GM08714 (cell line): ENCODE data around the gene ZBTB24.

Experiments used
- H3K4me3 ChIP-seq: fragments of 200-500 bp; sonication (Bioruptor generic); 2 replicates; pipeline ENCODE4 v1.5.1; 2014; ENCODE audit warnings: mild to moderate bottlenecking, low read length, inconsistent platforms
- ZNF274 ChIP-seq: IDR thresholded peaks from 2 replicates; pipeline ENCODE4 v1.6.1; 2012; ENCODE audit warnings: mild to moderate bottlenecking, low read depth, low read length

ZBTB24 gene

DNA sequence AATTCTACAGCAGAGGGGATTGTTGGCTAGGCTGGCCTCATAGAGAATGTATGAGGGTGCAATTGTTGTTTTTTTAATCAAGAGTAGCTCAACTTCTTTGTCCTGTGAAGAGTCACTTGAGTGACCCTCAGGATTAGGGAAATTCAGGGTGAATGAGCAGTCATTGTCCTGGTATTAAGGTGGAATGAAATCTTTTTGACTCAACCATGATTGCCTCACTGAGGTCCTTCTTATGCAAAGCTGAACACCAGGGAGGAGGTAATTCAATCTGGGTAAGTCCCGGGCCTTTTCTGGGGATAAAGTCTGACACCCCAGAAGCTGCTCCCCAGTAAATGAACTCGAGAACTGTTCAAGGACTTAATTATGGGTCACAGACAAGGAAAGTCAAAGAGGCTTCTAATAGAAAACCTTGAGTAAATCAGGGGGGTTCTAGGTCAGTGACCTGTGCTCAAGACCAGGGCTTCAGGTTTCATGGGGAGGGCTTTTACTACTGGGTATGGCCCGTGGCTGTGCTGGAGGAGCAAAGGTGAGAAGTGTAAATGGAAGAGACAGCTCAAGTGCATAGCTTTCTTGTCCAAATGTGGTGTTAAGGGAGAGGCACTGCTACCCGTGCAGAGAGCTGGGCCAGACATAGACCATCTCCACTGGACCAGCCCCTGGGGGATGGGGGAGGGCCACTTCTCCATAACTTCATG lies 25.3 kb upstream of the ZBTB24 start:
- no peak overlapping the region for H3K4me3 ChIP-seq
- TF ChIP-seq ZNF274, result no peak

GRCh38 chr6:109507490-109508072 lies 24.6 kb upstream of the ZBTB24 start:
- H3K4me3 ChIP-seq, result no peak overlapping the region
- TF ChIP-seq ZNF274, result no peak

DNA sequence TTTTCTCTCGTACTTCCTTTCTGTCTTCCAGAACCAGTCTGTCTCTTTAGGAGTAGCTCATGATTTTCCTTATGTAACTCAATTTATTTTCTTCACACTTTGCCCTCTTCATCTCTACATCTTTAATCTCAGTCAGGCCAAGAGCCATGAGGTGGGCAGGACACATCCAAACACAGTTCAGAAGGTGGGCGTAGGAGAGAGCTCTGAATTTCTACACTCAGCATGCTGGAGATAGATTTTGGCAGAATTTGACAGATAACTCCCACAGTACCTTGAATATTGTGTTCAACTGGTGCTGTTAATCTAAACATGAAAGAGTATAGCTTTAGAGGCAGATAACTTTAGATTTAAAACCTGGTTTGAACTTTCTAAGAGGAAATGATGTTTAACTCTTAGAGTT lies 23.8 kb upstream of the ZBTB24 start:
- no peak for TF ChIP-seq ZNF274
- no peak overlapping the region for H3K4me3 ChIP-seq

GRCh38 chr6:109506314-109506713 lies 23.3 kb upstream of the ZBTB24 start:
- TF ChIP-seq ZNF274, result no peak
- no peak overlapping the region for H3K4me3 ChIP-seq

- no peak for TF ChIP-seq ZNF274
- H3K4me3 ChIP-seq, result no peak overlapping the region
These were observed 20.6 kb upstream of the ZBTB24 start for GRCh38 chr6:109503327-109504224.

- H3K4me3 ChIP-seq, result no peak overlapping the region
- no peak for TF ChIP-seq ZNF274
These were observed 15.9 kb upstream of the ZBTB24 start for GRCh38 chr6:109498936-109499335.

DNA sequence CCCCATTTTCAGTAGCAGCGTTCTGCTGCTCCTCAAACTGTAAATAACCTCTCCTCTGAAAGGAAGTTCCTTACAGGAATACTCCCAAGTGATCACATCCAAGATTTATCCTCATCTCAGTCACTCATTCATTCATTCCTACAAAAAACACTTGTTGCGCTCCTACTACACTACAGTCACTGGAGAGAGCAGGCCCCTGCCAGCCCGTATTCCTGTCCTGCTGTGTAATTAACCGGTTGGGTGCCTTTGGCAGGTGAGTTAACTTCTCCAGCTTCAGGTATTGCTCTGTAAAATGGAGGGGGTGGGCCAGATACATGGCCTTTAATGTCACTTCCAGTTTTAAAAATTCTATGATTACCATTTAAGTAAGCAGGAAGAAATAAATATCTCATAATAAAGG lies 15.0 kb upstream of the ZBTB24 start:
- no peak for TF ChIP-seq ZNF274

GRCh38 chr6:109496036-109496772 lies 13.2 kb upstream of the ZBTB24 start:
- no peak for TF ChIP-seq ZNF274
- H3K4me3 ChIP-seq, result no peak overlapping the region

More for the DNA sequence above, 15.0 kb upstream of the ZBTB24 start:
- no peak overlapping the region for H3K4me3 ChIP-seq

GRCh38 chr6:109493865-109494264 lies 10.8 kb upstream of the ZBTB24 start:
- TF ChIP-seq ZNF274, result no peak
- H3K4me3 ChIP-seq, result no peak overlapping the region

DNA sequence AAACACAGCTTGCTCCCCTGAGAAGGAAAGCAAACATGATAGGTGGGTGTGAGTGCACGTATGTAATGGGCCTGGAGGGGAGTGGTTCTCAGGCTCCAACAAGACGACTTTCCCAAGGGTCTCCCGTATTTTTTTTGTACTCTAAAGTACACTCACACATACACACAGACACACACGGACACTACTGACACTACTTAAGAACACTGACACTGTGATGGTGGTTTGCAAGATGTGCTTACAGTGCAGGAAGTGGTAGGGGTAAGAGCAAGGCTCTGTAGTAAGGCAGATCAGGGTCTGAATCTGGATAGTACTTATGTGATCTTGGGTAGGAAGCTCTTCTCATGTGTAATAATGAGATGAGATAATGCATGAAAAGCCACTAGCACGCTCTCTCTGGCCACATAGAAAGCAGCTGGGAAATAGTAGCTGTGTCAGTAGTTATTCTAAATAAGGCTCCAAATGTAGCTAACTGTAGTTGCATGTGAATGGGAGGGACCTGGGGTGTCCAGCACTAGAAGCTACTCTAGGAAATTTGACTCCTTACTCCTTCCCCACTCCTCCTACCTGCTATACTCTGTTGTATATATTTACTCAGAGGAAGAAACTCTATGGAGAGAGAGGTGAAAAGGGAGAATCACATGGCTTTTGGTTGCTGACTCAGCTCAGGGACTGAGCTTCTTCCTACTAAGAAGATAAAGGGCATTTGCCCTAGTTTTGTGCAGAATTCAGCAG lies 8.4 kb upstream of the ZBTB24 start:
- TF ChIP-seq ZNF274, result no peak
- H3K4me3 ChIP-seq, result no peak overlapping the region

DNA sequence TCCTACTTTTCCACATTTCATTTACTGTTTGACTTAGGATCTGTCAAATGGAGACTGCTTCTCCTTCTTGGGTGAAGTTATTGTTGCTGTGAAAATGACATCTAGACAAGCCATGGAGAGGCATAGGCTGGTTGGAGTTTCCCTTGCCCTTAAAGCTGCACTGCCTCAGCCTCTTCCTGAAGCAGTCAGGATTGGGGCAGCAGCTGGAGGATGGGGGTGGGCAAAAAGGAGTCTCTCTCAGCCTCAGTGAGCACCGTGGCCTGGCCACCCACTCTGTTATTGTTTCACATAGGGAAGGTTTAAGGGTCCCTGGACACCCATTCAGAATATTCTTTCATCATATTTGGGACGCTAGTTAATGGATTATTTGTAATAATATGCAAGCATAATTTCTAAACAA lies 7.7 kb upstream of the ZBTB24 start:
- no peak overlapping the region for H3K4me3 ChIP-seq
- no peak for TF ChIP-seq ZNF274

- no peak for TF ChIP-seq ZNF274
These were observed 5.0 kb upstream of the ZBTB24 start for GRCh38 chr6:109488001-109488400.

GRCh38 chr6:109486068-109486467 lies 3.0 kb upstream of the ZBTB24 start:
- H3K4me3 ChIP-seq, result no peak overlapping the region
- no peak for TF ChIP-seq ZNF274

More at GRCh38 chr6:109488001-109488400, 5.0 kb upstream of the ZBTB24 start:
- H3K4me3 ChIP-seq, result no peak overlapping the region
